ENCODE data around the gene NSUN3.

GRCh38 chr3:94132777-94133176, 69.9 kb downstream of the NSUN3 start:
- TF ChIP-seq, protein P1, sequence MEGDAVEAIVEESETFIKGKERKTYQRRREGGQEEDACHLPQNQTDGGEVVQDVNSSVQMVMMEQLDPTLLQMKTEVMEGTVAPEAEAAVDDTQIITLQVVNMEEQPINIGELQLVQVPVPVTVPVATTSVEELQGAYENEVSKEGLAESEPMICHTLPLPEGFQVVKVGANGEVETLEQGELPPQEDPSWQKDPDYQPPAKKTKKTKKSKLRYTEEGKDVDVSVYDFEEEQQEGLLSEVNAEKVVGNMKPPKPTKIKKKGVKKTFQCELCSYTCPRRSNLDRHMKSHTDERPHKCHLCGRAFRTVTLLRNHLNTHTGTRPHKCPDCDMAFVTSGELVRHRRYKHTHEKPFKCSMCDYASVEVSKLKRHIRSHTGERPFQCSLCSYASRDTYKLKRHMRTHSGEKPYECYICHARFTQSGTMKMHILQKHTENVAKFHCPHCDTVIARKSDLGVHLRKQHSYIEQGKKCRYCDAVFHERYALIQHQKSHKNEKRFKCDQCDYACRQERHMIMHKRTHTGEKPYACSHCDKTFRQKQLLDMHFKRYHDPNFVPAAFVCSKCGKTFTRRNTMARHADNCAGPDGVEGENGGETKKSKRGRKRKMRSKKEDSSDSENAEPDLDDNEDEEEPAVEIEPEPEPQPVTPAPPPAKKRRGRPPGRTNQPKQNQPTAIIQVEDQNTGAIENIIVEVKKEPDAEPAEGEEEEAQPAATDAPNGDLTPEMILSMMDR (IDR thresholded peaks at IDR 0.05), result no peak
- TF ChIP-seq POLR2A (IDR thresholded peaks at IDR 0.05; ENCODE audit: low read depth) (no peak), POLR2AphosphoS5 (IDR thresholded peaks at IDR 0.05) (no peak)
